NCI-H2029 treated with DMSO at 0.1 percent for 48 hours (cell line): ENCODE data around the gene MUC6.
A peak's percentile ranks its signal among the peaks of the same experiment; 100 is the strongest.

Experiments
- DNase-seq: peaks from one replicate; lab custom pipeline; 2025; lab: John Stamatoyannopoulos, UW

Gene MUC6

DNA sequence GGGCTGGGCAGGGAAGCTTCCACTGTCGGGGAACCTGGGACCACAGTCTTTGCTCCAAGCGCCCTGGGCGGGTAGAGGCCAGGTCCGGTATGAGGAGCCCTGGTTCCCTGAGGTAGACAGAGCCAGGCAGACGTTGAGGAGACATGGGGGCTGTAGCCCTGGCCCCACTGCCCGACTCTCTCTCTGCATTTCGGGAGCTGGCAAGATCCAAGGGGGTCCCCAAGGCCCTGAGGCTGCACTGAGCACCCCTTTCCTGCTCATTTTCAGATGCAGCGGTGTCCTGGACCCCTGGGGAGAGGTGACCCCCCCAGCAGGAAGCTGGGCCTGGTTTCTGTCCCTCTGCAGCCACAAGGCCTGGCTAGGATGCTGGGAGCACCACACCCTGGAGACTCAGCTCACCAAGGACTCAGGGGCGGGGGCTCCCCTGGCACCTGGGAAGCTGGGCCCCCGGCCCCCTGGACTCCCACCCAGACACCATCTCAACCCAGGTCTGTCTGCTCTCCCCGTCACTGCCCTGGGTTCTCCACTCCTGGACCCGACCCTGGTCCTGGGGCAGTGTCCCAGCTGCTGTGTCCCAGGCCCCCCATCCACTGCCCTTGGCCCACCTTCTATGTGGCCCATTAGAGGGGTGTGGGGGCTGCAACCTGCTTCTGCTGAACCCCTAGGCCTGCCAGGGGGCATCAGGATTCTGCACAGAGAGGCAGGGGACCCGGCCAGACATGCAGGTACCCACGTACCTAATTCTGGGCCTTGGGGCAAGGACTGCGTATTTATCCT lies 15.0 kb upstream of the MUC6 start:
- no peak for DNase-seq

DNA sequence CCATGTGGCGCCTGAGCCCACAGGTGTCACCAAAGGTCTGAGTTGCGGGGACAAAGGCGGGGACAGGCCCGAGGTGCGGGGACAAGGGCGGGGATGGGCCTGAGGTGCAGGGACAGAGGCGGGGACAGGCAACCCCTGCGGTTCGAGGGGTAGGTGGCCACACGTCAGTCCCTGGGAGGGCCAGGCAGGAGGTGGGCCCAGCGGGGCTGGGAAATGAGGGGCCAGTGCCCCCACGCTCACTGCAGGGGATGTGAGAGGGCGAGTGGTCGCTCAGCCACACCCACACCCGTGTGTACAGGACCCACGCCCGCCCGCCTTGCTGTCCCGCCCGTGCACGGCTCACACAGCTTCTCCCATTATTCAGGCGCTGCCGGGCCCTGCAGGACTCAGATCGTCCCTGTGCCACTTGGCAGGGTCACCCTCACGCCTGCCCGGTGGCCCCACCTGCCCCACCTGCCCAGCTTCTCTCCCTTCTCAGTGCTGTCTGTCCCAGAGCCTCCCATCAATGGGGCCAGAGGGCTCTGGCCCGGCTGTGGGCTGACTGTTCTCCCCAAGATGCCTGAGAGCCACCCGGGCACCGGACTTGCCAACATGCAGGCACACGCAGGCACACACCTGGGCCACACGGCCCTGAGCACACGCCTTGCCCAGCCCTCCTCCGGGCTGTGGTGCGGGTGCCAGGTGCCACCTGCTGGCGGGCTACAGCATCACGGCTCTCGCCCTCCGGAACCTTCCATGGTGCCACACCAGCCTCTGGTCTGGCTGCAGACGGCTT lies 14.2 kb upstream of the MUC6 start:
- peak; percentile 26 for DNase-seq

DNA sequence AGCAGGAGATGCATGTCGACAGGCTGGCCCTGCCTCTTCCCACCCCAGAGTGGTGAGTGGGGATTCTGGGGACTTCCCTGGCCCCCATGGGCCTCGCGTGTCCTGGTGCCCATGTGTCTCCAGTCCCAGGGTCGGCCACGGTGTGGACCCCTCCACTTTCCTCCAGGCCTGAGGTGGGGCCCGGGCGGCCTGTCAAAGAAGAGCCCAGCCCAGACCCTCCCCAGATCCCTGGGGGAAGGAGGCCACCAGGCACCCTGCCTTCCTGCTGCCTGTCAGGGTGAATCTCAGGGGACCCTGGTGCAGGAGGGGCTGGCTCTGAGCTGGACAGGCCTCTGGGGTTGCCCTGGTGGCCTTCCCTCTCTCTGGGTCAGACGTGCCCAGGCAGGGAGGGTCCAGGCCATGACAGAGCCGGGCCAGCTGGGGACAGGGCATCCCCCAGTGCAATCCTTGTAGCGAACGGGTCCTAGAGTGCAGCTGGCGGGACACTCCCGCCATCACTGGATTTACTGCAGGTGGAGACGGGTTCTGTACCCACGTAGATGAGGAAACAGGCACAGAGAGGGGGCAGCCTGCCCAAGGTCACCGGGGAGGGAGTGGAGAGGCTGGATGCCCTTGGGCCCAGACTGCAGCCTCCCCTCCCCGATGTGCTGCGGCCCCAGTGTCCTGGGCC lies 13.5 kb upstream of the MUC6 start:
- no peak for DNase-seq

DNA sequence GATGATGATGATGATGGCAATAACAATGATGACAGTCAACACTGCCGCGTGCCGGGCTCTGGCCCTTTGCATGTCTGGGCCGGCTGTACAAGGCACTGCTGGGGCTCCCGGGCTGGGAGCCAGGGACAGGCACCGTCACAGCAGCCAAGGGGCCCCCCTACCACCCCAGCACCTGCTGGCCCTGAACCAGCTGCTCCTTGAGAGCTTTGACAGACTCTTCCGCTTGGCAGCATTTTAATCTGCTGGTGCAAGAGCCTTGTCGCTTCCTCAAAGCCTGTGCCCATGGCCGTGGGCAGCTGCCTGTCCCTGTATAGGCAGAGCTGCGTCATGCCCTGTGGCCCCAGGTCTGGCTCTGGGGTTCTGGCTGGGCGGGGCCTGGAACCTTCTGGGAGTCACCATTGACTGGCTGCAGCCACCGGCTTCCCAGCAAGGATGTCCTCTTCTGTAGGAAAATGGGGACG lies 12.9 kb upstream of the MUC6 start:
- no peak for DNase-seq

DNA sequence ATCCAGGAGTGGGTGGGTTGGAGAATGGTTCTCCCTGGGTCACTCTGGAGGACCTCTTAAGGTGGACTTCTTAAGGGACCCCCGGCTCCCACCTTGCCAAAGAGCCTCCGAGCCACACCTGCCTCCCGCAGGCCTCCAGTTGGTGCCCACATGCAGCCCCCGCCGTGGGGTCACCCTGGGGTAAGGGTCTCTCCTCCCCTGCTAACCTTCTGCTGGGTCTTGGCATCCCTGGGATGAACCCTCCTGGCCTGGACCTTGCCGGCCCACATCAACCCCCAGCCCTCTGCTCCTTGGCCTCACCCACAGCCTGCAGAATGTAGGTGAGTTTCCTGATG lies 12.5 kb upstream of the MUC6 start:
- no peak for DNase-seq

DNA sequence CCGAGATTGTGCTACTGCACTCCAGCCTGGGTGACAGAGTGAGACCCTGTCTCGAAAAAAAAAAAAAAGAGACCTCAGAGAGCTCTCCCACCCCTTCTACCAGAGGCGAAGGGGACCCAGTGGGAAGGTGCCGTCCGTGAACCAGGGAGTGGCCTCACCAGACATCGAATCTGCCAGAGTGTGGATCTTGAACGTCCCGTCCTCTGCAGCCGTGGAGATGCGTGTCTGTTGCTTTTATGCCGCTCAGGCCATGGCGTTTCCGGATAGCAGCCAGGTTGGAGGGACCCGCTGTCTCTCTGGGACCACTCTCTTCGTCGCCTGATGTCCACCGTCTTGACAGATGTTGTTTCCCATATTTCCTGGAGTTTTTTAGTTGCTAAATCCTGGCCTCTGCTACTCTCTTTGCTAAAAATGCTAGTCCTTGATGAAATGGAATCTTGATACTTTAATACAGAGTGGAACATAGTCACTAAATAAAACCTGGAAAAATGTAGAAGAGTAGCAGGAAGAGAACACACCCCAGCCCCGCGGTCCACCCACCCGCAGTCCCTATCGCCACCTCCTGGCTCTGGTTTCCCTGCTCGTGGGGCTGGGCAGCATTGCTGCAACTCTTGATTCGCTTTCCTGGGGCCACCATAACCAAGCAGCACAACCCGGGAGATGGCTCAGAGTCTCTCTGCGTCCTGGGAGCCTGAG lies 12.0 kb upstream of the MUC6 start:
- no peak for DNase-seq

DNA sequence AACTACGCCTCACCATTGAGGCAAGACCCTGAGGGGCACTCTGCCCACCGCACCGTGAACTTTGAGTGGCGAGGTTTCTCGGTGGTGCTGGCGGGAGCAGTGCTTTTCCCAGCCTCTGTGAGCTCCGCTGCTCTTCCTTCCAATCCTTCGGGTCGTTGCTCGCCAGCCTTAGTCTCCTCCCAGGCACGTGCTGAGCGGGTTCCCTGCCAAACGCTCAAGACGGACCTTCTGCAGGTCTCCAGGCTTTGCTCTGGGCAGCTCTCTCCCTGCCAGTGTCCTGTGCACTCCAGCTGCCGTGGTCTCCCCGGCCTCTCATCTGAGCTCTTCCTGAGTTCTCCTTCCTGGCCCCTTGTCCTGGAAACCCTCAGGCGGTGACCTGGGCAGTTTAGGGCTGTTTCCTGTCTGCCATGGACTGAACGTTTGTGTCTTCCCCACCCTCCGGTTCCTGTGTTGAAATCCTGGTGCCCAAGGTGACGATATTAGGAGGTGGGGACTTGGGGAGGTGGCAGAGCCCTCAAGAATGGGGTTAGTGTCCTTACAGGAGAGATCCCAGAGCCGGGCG lies 11.2 kb upstream of the MUC6 start:
- DNase-seq, result no peak

DNA sequence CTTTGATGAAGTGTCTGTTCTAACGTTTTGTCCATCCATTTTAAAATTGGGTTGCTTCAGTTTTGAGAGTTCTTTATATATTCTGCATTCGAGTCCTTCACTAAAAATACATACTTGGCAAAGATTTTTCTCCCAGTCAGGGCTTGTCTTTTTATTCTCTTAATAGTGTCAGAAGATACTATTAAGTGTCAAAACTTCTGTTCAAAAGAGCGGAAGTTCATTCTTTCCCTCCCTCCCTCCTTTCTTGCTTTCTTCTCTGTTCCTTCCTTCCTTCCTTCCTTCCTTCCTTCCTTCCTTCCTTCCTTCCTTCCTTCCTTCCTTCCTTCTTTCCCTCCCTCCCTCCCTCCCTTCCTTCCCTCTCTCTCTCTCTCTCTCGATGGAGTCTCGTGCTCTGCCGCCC lies 7.6 kb upstream of the MUC6 start:
- DNase-seq, result no peak

DNA sequence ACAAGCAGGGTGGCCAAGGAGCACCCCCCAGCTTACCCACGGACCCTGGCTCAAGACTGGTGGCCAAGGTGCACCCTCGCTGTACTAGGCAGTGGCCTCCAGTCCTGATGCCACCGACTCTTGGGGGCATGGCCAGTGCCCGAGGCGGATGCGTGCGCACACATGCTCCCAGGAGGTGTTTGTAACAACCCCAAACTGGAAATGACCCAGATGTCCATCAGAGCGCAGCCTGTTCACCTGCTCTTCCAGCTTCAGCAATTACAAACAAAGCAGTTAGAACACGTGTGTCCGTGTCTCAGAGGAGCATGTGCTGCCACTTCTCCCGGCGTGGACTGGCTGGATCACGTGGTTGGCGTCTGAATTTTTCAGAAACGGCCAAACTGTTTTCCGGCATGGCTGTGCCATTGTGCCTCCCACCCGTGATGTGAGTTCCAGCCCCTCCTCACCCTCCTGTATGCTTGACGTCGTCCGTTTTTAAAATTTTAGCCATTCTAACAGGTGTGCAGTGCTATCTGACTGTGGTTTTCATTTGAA lies 7.1 kb upstream of the MUC6 start:
- DNase-seq, result no peak

DNA sequence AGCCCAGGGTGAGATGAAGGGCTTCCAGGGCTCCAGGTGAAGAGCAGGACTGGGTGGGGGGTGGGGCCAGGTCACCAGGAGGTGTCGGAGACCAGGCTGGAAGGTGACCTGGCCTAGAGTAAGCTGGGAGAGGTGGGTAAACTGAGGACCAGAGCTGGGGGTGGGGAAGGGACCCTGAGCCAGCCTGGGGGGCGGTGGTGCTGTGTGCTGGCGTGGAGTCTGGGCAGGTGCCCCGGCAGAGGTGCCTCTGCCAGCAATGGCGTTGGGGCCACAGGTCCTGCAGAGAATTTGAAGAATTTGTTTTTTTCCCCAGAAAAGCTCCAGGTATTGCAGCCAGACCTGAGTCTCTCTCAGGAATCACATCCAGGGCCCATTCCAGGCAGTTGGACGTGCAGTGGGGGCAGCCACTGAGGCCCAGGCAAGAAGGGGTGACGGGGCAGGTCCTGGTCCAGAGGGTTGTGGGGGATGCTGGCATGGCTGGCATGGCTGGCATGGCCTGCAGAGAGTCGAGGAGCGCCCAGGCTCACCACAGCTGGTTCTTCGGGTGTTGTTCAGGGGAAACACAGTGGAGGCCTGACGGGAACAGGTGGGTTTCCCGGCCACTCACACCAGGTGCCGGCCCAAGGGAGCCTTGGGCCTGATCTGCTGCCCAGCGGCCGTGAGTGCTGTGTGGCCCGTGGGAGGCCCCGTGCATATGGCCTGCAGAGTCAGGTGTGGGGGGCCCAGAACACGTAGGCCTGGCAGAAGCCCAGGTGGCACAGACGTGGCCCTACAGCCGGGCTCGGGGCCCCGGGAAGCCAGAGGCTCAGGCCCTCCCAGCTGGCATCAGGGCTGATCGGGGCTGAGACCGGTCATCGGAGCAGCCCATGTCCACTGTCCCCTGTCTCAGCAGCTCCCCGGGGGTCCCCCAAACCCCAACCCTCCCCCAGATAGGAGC lies 6.4 kb upstream of the MUC6 start:
- DNase-seq, result no peak

DNA sequence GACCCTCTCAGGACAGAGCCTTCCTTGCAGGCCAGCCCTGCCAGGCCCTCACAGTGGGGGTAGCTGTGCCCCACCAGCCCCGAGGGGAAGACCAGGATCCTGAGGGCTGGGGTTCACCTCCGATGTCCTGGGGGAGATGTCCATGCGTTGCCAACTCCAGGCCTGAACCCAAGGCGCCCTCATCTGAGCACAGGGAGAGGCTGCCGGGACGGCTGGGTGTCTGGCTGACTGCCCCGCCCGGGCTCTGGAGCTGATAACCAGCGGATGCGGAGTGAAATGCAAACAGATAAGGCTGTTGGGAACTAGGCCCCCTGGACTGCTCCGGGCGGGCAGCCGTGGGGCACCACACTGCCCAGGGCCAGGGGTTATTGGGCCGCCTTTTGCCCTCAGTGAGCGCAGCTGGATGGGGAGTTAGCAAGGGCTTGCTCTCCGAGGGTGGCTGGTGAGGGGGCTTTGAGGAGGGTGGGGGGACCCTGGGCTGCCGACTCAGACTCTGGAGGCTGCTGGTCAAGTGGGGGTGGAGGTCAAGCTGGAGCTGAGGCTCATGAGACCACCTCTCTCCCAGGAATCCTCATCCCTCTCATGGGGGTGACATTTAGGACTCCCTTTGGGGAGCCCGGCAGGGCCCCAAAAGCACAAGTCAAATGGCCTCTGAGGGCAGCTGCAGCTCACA lies 5.6 kb upstream of the MUC6 start:
- no peak for DNase-seq

DNA sequence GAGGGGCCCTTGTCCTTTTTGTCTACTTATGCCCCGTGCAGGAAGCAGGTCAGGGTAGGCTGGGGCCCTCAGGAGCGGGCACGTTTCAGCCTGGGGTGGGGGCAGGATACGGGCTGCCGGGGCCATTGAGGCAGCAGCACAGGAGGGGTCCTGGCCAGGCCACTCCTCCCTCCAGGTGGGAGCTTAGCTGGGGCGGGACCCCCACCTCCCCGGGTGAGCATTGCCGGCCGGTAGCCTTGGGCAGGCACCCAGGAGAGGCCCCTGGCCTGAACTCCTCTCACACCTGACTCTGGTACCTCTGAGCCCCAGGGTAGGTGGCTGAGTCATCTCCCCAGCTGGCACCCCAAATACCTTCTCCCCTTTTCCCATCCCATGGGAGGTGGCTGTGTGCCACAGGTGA lies 5.0 kb upstream of the MUC6 start:
- no peak for DNase-seq

DNA sequence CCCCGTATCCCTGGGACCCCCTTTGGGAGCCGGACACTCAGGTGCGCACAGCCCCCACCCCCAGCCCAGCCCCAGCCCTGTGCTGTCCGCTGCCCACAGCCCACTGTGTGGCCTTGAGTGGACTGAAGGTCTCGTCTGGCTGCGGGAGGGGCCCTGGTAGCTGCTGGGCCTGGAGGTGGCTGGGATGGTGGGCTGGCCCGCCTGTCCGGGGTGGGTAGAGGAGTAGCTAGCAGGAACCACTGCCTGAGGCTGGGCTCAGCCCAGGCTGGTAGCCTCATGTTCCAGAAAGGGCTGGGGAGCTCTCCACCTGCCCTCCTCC lies 4.6 kb upstream of the MUC6 start:
- DNase-seq, result no peak

DNA sequence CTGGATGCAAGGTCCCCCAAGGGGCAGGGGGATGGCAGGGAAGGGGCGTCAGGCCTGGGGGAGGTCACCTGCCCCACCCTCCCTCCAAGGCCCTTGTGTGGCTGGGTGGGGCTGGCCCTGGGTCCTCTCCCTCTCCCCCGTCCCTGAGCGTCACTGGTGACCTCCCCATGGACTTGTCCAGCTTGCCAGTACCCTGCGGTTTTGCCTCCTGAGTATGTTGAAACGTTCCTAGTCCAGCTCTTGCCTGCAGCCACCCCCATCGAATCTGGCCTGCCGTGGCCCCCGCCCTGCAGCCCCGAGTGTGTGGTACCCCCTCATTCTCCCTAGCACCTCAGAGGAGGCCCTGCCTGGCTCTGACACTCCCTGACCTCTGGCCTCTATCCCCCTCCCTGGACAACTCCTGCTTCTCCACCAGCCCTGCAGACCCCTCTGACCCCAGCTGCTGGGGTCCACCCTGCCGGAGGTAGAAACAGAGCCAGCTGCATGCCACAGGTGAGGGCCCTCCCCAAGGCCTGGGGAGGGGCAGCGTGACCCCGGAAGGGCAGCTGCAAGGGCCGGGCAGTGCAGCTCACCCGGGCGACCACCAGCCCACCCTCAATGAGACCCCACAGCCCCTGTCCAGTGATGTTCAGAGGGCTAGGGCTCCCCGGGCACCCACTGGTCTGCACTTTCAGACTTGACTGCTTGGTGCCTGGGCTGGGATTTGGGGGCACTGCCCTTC lies 4.1 kb upstream of the MUC6 start:
- no peak for DNase-seq

DNA sequence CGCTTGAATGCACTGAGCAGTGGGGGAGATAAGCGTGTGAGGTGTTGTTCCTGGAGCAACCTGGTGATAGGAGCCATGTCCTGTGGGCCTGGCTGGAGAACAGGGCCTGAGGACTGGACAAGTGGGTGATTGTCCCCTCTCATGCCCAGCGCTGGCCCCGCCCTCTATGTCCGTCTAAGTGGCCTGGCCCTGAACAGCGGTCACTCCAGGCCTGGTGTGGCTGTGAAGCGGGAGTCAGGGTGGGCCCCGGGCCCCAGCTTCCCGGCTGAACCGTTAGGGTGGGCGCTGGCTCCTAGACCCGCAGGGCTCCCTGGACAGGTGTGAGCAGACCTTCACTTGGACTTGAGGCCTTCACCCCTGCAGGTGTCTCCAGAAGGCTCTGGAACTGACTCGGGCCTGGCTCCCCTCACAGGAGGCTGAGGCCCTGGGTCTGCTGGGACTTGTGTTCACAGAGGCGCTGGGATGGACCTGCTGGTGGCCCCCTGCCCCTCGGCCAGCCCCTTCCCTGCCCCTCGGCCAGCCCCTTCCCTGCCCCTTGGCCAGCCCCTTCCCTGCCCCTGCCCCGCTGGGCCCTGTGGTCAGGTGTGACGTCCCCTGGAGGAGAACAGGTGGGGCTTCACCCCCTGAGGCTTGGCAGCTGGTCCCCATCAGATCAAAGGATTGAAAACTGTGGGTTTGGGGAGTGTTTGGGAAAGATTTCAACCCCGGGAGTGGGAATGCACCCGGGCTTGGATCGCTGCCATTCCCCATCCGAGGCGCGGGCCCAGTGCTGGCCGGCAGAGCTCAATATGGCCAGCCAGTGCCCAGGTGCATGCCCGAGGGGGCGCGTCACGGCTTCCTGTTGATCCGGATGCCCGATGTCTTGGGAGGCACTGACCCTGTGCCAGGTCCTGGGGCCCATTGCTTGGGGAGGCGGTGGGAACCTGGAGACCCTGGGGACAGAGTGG lies 3.2 kb upstream of the MUC6 start:
- DNase-seq, result no peak

DNA sequence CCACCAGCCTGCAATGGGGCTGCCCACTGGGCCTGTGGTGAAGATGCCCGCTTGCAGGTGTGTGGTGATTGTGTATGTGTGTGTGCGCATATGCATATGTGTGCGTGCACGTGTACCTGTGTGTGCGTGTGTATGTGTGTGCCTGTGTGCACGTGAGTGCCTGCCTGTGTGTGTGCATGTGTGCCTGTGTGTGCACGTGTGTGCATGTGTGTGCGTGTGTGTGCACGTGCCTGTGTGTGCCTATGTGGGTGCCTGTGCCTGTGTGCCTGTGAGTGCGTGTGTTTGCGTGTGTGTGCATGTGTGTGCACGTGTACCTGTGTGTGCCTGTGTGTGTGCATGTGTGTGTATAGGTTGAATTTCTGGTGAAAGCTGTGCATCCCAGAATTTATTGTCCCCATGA lies 2.4 kb upstream of the MUC6 start:
- DNase-seq, result no peak

DNA sequence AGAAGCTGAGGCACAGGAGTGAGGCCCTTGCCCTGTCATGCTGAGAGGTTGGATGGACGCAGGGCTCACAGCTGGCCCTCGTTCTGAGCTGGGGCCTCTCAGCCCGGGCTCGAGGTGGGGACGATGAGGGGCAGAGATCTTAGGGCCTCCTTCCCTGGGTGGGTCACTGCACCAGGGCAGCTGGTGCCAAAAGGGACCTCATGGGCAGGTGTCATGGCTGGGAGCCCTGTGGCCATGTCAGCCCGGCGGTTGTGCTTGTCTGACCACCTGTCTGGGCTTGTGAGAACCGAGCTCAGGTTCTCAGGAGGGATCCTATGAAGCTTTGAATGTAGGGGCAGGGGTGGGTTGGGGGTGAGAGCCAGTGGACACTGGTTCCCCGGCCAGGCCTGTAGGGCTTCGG lies 1.8 kb upstream of the MUC6 start:
- DNase-seq, result no peak

DNA sequence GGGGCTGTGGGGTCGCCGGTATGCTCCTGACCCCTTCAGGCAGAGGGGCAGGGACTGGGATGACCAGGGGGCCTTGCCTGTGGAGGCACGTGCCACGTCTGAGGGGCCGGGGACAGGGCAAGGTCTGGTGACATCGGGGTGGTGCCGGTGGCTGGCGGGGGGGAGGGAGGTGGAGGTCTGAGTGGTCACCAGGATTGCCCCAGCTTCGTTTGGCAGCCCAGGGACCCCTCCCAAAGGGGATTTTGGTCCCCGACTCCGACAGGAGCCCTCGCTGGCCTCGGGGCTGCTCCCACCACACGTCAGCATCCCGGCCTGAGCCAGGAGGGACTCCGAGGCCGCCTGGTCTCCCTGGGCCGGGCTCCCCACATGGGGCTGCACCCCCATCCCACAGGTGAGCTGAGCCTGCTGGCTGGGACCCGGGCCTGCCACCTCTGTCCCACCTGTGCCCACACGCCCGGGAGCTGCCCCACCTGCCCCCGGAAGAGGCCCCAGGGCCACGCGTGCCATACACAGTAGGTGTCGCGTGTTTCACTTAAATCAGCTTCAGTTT lies 1.1 kb upstream of the MUC6 start:
- DNase-seq, result no peak
